ENCODE measurements around the gene WWC2.

The WWC2 gene

DNA sequence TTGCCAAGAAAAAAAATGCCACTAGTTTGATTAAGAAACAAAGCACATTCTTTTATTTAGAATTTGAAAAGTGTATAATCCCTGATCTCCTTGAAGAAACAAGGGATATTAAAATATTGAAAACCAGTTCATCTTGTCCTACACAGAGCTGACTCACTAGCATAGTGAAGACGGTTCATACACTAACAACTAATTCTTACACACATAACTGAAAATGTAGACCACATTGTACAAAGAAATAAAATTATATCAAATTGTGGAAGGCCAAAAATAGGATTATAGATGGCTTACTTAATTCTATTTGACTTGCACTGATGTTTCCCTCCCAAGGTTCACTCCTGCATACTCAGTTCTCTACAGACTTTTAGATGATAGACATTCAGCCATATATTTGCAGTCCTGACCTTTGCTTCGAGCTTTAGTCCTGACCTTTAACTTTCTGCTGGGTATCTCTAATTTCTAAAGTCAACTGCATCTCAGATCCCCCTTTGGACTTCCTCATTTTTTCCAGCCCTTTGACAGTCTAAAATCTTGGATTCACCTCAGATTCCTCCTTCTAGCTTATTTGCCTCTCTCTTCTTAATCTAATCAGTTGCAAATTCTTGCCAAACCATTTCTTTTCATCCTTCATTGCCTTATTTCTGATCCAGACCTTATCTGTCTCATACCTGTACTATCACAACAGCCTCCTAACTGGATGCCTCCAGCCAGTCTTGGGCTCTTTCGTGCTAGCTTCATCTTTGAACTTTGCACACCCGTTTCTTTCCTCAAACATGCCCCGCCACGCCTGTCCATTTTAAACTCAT is 4.5 kb upstream of the WWC2 start:
- no peaks in the 10 kb centered on the region for H3K9me3 ChIP-seq

DNA sequence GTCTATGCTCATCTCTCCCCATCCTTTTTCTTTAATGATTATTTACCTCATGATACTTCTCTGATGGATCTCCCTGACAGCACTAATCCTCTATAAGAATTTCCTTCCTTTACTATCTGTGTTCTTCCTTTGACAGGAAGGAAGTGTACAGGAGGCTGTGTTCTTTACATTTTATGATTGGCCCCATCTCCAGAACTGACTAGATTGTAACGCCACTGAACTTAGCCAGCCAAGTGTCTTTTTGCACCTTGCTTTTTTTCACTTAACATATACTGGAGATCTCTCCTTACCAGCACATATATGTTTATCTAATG is 3.9 kb upstream of the WWC2 start:
- H3K4me1 ChIP-seq, result peaks cover 19% of the 10 kb centered on the region
- in situ Hi-C loops (cut with MboI; ENCODE audit: low sequenced_read_pairs), result no loop called here
- no peaks in the 10 kb centered on the region for H3K36me3 ChIP-seq (replicated peaks)
- H3K27me3 ChIP-seq (ENCODE audit: low read depth), result no peaks in the 10 kb centered on the region
- H3K9me3 ChIP-seq, result no peaks in the 10 kb centered on the region
- no peak overlapping the region for H3K4me3 ChIP-seq
- no peak for DNase-seq (ENCODE audit: low spot score in 2 of 2)

More for the DNA sequence above, 4.5 kb upstream of the WWC2 start:
- in situ Hi-C loops (cut with MboI; ENCODE audit: low sequenced_read_pairs), result no loop called here
- Histone ChIP-seq H3K36me3 (replicated peaks) (no peaks in the 10 kb centered on the region), H3K27me3 (ENCODE audit: low read depth) (no peaks in the 10 kb centered on the region), H3K4me3 (no peak overlapping the region), H3K4me1 (peaks cover 19% of the 10 kb centered on the region)
- no peak for DNase-seq (ENCODE audit: low spot score in 2 of 2)

DNA sequence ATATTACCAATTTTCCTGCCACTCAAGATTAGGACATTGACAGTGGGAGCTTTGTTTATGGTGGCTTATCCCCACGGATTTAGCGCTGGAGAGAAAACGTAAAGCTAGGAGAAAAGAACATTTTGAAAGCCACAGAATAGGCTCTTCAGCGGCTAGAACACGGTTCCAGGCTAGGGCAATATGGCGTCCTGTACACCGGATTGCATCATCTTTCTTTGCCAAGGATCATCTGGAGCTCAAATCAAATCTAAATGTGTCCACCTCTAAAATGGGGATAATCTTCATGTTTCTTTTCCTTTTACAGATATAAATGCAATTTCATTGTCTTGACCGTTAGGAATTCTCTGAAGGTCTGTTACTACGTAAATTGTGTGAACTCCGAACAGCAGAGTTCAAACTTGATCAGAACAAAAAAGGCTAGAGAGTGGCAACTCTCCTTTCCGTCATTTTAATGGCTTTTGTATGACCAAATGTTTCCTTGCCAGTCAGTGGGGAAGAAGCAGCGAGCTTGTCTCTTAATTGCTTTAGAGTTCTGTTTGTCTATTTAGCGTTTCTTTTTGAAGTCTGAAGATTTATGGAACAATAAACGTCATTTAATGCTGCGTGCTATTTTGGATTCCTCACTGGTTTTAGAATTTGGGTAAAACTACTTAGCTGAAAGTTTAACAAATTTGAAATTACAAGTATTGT is 2.6 kb upstream of the WWC2 start:
- H3K36me3 ChIP-seq (replicated peaks), result no peaks in the 10 kb centered on the region
- no peak overlapping the region for H3K4me3 ChIP-seq
- no peak for DNase-seq (ENCODE audit: low spot score in 2 of 2)
- H3K9me3 ChIP-seq, result no peaks in the 10 kb centered on the region
- no peaks in the 10 kb centered on the region for H3K27me3 ChIP-seq (ENCODE audit: low read depth)
- in situ Hi-C loops (cut with MboI; ENCODE audit: low sequenced_read_pairs), result no loop called here
- peaks cover 19% of the 10 kb centered on the region for H3K4me1 ChIP-seq

DNA sequence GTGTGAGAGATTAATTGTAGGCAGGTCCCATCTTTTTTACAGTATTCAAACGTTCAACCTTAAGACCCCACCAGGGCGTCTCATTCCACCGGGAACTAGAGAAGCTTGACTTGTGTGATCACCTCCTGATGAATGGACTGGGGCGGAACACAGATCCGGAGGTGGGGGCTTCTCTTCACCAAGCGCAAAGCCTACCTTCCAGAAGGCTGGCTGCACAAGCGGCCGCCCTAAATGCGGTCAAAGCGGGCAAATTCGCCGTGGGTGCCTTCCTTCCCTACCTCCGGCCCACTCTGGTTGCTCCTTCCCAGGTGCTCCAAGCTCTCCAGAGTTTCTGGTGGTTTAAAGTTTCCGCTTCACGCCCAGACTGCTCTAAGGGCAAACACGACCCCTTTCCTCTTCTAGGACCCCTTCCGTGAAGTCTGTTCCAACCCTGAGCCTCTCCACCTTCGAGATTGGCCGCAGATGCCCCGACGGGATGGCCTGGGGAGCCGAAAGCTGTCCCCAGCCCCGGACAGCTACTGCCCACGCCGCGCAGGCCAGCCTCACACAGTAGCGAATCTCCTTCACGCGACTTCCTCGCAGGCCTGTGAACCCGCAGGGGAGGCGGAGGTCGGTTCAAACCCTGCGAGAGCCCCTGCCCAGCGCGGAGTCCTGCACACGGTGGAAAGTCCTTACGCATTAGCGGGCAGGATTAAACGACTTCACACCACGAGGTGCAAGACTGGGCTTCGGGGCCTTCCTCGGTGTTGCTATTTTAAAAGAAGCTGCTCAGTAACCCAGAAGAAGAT is 1.6 kb upstream of the WWC2 start:
- Histone ChIP-seq H3K27me3 (ENCODE audit: low read depth) (no peaks in the 10 kb centered on the region), H3K4me1 (peaks cover 28% of the 10 kb centered on the region), H3K36me3 (replicated peaks) (no peaks in the 10 kb centered on the region), H3K4me3 (peak overlapping the region; percentile 78), H3K9me3 (no peaks in the 10 kb centered on the region)
- in situ Hi-C loops (cut with MboI; ENCODE audit: low sequenced_read_pairs), result no loop called here
- DNase-seq (ENCODE audit: low spot score in 2 of 2), result no peak

DNA sequence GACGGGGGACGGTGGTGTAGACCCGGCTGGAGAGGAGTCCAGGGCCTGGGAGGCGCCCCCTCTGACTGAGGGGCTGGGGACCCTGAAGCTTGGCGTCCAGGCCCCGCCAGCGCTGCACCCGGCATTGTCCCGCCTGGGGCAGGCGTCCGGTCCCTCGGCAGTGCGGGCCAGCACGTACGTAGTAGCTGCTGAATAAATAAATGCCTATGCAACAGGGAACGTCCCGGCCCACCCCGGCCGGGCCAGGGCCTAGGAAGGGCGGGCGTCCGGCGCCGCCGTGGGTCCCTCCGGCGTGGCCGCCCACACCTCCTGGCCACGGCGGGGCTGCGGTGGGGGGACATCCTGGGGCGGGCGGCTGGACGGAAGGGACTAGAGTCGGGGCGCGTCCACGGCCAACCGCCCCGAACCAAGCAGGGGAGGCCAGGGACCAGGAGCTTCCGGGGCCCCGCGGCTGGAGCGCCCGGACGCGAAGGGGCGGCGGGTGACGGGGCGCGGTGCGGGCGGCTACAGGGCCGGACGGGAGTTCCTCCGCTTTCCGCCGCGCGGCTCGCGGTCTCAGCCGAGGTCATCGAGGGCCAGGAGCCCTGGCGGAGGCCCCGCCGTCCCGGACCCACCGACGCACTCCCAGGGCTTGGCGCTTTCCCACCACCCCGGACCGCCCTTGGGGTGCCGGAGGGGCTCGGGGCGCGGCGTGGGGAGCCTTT is 886 bp upstream of the WWC2 start:
- Histone ChIP-seq H3K4me3 (peak overlapping the region; percentile 78), H3K9me3 (no peaks in the 10 kb centered on the region), H3K4me1 (peaks cover 30% of the 10 kb centered on the region), H3K27me3 (ENCODE audit: low read depth) (no peaks in the 10 kb centered on the region), H3K36me3 (replicated peaks) (no peaks in the 10 kb centered on the region)
- in situ Hi-C loops (cut with MboI; ENCODE audit: low sequenced_read_pairs), result no loop called here
- DNase-seq (ENCODE audit: low spot score in 2 of 2), result peak in 1 of 2 experiments; percentile 62

DNA sequence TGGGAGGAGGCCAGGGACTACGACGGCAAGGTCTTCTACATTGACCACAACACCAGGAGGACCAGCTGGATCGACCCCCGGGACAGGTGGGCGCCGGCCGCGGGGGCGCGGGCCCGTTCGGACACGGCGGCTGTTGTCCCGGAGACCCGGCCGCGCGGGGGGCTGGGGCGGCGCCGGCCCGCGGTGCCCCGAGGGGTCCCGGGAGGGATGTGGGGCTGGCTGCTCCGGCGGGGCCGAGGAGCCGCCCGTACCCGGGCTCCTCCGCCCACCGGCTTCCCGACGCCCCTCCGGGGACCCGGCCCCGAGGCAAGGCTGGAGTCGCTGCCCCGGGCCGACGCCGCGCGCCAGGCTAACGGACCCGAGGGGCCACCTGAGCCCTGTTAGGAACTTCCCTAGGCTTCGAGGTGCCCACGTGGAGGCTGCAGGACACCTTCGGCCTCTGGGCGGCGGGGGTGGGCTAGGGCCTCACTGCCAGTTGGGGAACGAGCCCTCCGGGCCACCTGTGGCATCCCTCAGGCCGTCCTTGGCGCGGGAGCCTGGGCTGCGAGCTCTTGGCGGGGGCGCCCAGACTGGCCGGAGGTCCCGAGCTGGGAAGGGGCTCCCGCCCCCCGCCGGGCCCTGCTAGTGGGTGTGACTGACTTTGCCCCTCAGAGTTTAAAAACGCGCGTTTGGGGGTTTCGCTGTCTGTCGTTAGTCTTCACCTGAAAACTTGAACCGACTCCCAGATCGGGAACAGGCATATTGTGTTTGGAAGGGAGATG is 660 bp downstream of the WWC2 start:
- H3K9me3 ChIP-seq, result no peaks in the 10 kb centered on the region
- in situ Hi-C loops (cut with MboI; ENCODE audit: low sequenced_read_pairs), result no loop called here
- peak overlapping the region; percentile 78 for H3K4me3 ChIP-seq
- peaks cover 37% of the 10 kb centered on the region for H3K4me1 ChIP-seq
- H3K27me3 ChIP-seq (ENCODE audit: low read depth), result no peaks in the 10 kb centered on the region
- H3K36me3 ChIP-seq (replicated peaks), result no peaks in the 10 kb centered on the region
- peak in 1 of 2 experiments; percentile 67 for DNase-seq (ENCODE audit: low spot score in 2 of 2)

DNA sequence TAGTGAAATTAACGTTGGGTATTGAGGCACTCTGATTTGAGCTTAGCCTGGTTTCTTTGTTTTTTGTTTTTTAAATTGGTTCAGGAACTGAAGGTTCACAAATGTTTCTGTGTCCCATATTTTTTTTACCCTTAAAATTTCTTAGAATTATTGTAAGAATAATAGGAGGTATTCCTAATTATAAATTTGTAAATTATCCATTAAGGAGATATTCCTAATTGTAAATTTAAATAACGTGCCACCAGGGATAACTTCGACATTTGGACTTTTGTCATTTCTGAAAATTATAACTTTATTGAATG is 1.2 kb downstream of the WWC2 start:
- DNase-seq (ENCODE audit: low spot score in 2 of 2), result no peak
- in situ Hi-C loops (cut with MboI; ENCODE audit: low sequenced_read_pairs), result no loop called here
- Histone ChIP-seq H3K4me1 (peaks cover 38% of the 10 kb centered on the region), H3K9me3 (no peaks in the 10 kb centered on the region), H3K4me3 (peak overlapping the region; percentile 78), H3K27me3 (ENCODE audit: low read depth) (no peaks in the 10 kb centered on the region), H3K36me3 (replicated peaks) (no peaks in the 10 kb centered on the region)

DNA sequence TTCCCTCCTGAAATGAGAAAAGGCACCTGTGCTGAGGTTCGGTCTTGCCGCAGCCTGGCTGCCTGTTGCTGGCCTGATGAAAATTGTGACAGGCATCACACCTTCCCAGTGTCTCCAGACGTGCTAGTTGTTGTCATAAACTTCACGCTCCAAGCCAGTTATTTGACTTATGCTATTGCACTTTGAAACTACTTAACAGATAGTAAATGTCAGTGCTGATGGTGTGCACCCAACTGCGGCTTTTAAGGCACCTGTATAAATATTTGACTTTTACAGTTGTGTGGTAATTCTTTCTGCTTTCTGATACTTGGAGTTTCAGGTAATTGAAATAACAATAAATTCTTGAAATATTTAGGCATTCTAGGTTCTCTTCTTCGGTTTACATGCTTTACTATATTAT is 1.8 kb downstream of the WWC2 start:
- Histone ChIP-seq H3K4me1 (peaks cover 40% of the 10 kb centered on the region), H3K9me3 (no peaks in the 10 kb centered on the region), H3K27me3 (ENCODE audit: low read depth) (no peaks in the 10 kb centered on the region), H3K4me3 (peak overlapping the region; percentile 78), H3K36me3 (replicated peaks) (no peaks in the 10 kb centered on the region)
- in situ Hi-C loops (cut with MboI; ENCODE audit: low sequenced_read_pairs), result no loop called here
- peak in 1 of 2 experiments; percentile 30 for DNase-seq (ENCODE audit: low spot score in 2 of 2)

DNA sequence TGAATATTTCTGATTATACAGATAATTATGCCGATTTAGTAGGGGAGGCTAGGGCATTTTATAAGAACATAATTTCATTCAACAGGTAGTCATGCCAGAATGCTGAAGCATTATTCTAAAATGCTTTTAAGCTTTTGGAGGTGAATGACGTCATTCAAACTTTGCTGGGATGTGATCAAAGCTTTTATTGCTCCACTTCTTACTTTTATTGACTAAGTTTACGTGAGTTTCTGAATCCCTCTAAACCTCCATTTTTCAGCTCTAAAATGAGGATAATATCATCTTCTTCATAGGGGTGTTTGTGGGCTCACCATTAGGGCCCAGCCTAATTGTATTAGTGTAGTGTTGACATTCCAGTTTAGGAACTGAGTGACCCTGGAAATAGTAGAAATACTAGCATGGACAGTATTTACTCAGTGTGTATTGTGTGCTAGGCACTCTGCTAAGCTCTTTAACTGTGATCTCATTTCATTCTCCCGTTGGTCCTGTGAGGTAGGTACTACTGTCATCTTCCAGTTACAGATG is 3.0 kb downstream of the WWC2 start:
- in situ Hi-C loops (cut with MboI; ENCODE audit: low sequenced_read_pairs), result no loop called here
- H3K27me3 ChIP-seq (ENCODE audit: low read depth), result no peaks in the 10 kb centered on the region
- H3K4me3 ChIP-seq, result no peak overlapping the region
- no peak for DNase-seq (ENCODE audit: low spot score in 2 of 2)
- no peaks in the 10 kb centered on the region for H3K9me3 ChIP-seq
- H3K4me1 ChIP-seq, result peaks cover 30% of the 10 kb centered on the region
- no peaks in the 10 kb centered on the region for H3K36me3 ChIP-seq (replicated peaks)

DNA sequence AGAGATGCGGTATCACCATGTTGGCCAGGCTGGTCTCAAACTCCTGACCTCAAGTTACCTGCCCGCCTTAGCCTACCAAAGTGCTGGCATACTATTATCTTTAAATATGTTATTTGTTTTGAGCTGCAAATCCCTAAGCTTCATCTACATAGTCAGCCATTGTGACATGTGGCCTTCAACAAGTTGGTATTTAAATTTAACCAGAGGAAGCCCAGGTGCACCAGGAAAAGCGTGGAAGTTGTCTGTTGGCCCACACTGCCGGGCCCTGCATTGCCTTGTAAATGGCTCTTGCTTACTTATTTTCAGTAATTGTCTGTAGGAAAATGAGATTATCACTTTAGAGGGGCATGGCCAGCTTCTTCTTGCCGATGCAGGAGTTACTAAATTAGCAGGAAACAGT is 6.0 kb downstream of the WWC2 start:
- no peak overlapping the region for H3K4me3 ChIP-seq
- no peaks in the 10 kb centered on the region; the same call in none of the 2 replicates for H3K36me3 ChIP-seq (replicated peaks)
- DNase-seq (ENCODE audit: low spot score in 2 of 2), result no peak
- in situ Hi-C loops (cut with MboI; ENCODE audit: low sequenced_read_pairs), result no loop called here
- H3K9me3 ChIP-seq, result no peaks in the 10 kb centered on the region
- H3K27me3 ChIP-seq (ENCODE audit: low read depth), result no peaks in the 10 kb centered on the region
- peaks cover 27% of the 10 kb centered on the region for H3K4me1 ChIP-seq

DNA sequence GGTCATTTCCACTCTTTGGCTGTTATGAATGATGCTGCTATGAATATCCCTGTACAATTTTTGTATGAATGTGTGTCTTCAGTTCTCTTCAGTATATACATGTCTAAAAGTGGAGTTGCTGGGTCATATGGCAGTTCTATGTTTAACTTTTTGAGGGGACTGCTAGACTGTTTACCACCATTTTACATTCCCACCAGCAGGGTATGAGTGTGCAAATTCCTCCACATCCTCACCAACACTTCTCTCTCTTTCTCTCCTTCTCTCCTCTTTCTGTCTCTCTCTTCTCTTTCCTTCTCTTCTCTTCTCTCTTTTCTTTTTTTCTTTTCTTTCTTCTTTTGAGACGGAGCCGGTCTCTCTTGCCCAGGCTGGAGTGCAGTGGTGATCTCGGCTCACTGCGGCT is 7.8 kb downstream of the WWC2 start:
- Histone ChIP-seq H3K4me3 (no peak overlapping the region), H3K9me3 (no peaks in the 10 kb centered on the region), H3K4me1 (peaks cover 22% of the 10 kb centered on the region), H3K27me3 (ENCODE audit: low read depth) (no peaks in the 10 kb centered on the region), H3K36me3 (replicated peaks) (no peaks in the 10 kb centered on the region; the same call in none of the 2 replicates)
- in situ Hi-C loops (cut with MboI; ENCODE audit: low sequenced_read_pairs), result no loop called here
- no peak for DNase-seq (ENCODE audit: low spot score in 2 of 2)

DNA sequence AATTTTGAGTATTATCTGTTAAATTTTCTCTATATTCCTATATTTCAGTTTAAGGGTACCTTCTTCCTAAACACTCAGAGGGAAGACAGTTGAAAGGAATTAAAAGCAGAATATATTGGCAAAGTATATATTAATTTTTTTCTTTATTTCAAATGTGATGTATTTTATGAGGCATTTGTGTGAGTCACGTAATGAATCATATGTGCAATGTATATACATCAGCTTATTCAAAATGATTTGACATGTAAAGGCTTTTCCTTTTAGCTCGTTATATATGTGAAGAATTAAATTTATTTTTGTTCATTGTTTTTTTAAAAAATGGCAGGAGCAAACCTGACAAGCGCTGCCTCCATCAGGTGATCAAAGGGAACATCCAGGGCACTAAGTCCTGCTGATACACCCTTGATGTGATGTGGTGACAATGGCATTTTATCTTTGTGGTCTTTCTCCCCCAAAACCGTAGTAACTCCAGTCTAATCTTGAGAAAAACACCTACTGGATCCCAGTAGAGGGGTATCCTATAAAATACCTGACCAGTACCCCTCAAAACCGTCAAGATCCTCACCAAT is 8.9 kb downstream of the WWC2 start:
- Histone ChIP-seq H3K9me3 (no peaks in the 10 kb centered on the region), H3K36me3 (replicated peaks) (no peaks in the 10 kb centered on the region; the same call in none of the 2 replicates), H3K4me1 (peaks cover 14% of the 10 kb centered on the region), H3K27me3 (ENCODE audit: low read depth) (no peaks in the 10 kb centered on the region), H3K4me3 (no peak overlapping the region)
- DNase-seq (ENCODE audit: low spot score in 2 of 2), result no peak
- in situ Hi-C loops (cut with MboI; ENCODE audit: low sequenced_read_pairs), result no loop called here

DNA sequence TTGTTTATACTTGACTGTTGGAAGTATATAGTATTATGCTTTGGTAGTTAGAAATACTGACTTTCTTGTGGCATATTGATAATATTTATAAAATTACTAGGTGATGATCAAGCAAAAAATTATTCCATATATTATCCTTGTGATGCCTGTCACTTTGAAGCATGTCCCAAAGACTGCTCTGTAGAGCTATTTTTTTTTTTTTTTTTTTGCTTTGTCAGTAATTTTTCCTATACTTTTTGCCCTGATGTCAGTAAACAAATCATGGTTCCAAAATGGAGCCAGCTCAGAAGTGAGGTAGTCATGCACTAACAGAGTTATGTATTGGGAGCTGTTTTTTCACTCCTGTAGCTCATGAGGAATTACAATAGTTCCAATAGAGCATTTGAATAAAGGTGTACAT is 11.2 kb downstream of the WWC2 start:
- in situ Hi-C loops (cut with MboI; ENCODE audit: low sequenced_read_pairs), result no loop called here
- H3K4me1 ChIP-seq, result peaks cover 16% of the 10 kb centered on the region

More for the DNA sequence above, 11.2 kb downstream of the WWC2 start:
- no peaks in the 10 kb centered on the region; the same call in none of the 2 replicates for H3K36me3 ChIP-seq (replicated peaks)
- H3K27me3 ChIP-seq (ENCODE audit: low read depth), result no peaks in the 10 kb centered on the region
- no peak overlapping the region for H3K4me3 ChIP-seq
- DNase-seq (ENCODE audit: low spot score in 2 of 2), result no peak
- no peaks in the 10 kb centered on the region for H3K9me3 ChIP-seq
